ENCODE results near the gene TSPAN10.

Gene TSPAN10

GRCh38 chr17:81631482-81631881, 5.5 kb upstream of the TSPAN10 start:
- no peak for FAIRE-seq
- DNase-seq (ENCODE audit: insufficient read length, low spot score) = no peak

GRCh38 chr17:81635431-81635830, 1.6 kb upstream of the TSPAN10 start:
- no peak for FAIRE-seq
- DNase-seq (ENCODE audit: insufficient read length, low spot score) = no peak

GRCh38 chr17:81635973-81636504, 957 bp upstream of the TSPAN10 start:
- no peak for FAIRE-seq
- peak; percentile 45 for DNase-seq (ENCODE audit: insufficient read length, low spot score)

GRCh38 chr17:81638683-81639082, 1.7 kb downstream of the TSPAN10 start:
- FAIRE-seq (no peak), DNase-seq (ENCODE audit: insufficient read length, low spot score) (no peak)

GRCh38 chr17:81640011-81640410, 3.0 kb downstream of the TSPAN10 start:
- FAIRE-seq (no peak), DNase-seq (ENCODE audit: insufficient read length, low spot score) (no peak)

DNA sequence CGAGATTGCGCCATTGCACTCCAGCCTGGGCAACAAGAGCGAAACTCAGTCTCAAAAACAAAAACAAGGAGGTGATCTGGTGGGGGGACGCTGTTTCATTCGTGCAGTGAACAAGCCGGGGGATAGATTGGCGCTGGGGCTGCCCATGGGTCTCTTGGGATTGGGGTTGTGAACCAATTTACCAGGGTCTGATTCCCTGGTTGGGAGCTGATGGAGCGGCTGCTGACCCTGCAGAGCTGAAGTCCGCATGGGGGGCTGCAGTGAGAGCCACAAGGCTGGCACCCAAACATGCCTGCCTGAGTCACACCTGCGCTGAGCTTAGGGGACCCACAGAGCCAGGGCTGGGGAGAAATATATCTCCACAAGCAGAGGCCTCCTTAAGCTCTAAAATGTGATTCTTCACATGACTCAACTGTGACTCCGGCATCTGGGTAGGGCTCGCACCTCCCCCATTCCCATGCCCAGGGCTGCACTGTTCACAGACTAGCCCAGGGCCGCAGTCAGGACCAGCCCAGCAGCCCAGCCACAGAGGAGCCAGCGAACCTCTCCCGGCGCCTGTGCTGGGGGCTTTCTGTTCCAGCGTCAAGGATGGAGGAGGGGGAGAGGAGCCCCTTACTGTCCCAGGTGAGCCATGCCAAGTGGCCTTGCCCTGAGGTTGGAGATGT, 5.0 kb downstream of the TSPAN10 start:
- peak; percentile 80 for DNase-seq (ENCODE audit: insufficient read length, low spot score)
- no peak for FAIRE-seq

GRCh38 chr17:81644496-81644895, 7.5 kb downstream of the TSPAN10 start:
- FAIRE-seq = no peak

DNA sequence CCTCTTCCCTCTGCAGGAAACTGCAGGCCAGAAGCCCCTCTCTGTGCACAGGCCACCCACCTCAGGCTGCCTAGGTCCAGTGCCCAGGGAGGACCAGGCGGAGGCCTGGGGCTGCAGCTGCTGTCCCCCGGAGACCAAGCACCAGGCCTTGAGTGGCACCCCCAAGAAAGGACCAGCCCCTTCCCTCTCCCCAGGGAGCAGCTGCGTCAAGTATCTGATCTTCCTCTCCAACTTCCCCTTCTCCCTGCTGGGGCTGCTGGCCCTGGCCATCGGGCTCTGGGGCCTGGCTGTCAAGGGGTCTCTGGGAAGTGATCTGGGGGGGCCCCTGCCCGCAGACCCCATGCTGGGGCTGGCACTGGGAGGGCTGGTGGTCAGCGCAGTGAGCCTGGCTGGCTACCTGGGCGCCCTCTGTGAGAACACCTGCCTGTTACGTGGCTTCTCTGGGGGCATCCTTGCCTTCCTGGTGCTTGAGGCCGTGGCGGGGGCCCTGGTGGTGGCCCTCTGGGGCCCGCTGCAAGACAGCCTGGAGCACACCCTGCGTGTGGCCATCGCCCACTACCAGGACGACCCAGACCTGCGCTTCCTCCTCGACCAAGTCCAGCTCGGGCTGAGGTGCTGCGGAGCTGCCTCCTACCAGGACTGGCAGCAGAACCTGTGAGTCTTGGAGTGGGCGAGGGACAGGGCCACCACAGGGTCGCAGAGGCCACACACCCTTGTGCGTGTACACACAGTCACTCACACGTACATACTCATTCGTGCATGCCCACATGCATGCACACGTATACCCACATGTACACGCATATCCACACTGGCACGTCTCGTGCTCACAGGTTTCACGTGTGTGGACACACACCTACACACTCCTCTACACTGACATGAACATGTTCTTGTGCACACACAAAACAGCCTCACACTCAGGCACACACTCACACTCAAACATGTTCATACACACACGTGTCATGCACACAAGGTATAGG, 8.3 kb downstream of the TSPAN10 start:
- FAIRE-seq = peak; percentile 83
- DNase-seq (ENCODE audit: insufficient read length, low spot score) = no peak

More at GRCh38 chr17:81644496-81644895, 7.5 kb downstream of the TSPAN10 start:
- no peak for DNase-seq (ENCODE audit: insufficient read length, low spot score)

DNA sequence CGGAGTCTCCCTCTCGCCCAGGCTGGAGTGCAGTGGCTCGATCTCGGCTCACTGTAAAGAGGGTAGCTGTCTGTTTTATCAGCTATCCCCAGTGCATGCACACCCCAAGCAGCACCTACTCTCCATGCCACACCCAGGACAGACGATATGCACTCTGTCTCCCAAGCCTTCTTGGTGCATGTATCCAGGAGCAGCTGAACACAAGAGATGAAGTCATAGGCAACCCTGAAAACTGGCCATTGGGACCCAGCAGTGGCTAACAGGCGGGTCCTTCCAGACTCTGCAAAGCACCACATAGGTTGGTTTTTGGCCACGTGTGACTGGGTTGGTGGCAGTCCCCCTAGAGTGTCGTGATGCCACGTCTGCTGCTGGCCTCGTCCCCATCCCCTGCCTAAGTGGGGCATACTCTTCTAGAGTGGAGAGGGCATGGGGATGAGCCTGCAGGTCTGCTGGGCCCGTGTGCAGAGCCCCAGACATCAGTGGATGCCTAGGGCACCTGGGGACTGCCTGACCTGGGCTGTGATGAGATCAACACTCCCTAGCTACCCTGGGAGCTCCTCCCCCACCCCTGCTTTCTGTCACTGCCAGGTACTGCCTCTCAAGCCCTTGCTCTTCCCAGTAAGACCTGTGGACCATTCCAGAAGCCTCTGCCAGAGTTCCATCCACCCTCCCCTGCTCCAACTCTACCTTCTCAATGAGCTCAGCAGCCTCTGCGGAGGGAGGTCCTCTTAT, 10.0 kb downstream of the TSPAN10 start:
- DNase-seq (ENCODE audit: insufficient read length, low spot score) (no peak), FAIRE-seq (no peak)

GRCh38 chr17:81647640-81648012, 10.6 kb downstream of the TSPAN10 start:
- FAIRE-seq (no peak), DNase-seq (ENCODE audit: insufficient read length, low spot score) (no peak)

GRCh38 chr17:81648013-81648706, 11.2 kb downstream of the TSPAN10 start:
- DNase-seq (ENCODE audit: insufficient read length, low spot score) (no peak), FAIRE-seq (no peak)

DNA sequence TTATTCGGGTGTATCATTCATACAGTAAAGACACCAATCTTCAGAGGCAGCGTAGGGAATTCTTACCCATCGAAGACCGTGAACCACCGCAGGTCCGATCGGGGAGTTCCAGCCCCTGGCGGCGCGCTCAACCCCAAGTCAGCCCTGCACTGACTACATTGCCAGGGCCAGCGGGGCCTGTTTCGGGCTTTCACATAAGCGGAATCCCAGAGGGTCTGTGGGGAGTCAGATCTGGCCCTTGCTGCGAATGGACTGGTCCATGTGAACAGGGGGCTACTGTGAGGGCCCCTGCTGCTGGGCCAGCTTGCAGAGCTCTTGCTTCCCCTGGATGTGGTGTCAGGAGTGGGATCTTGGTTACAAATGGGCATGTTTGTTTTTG, 11.7 kb downstream of the TSPAN10 start:
- FAIRE-seq = no peak
- no peak for DNase-seq (ENCODE audit: insufficient read length, low spot score)

DNA sequence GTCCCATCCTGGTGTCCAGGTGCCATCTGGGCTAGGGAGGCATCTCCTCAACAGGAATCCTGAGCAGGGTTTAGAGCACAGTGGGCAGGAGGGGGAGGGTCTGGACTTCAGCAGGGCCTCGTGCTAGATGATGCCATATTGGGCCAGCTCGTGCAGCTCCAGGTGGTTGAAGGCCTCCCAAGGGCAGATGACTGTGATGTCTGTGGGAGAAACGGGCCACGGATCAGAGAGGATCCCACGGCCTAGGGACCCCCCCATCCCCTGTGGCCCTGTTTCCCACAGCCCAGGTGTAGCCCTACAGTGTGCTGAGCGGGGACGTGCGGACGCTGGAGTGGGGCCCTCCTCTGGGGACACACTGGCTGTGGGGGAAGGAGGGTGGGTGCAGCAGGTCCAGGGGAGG, 14.0 kb downstream of the TSPAN10 start:
- DNase-seq (ENCODE audit: insufficient read length, low spot score) (no peak), FAIRE-seq (no peak)

DNA sequence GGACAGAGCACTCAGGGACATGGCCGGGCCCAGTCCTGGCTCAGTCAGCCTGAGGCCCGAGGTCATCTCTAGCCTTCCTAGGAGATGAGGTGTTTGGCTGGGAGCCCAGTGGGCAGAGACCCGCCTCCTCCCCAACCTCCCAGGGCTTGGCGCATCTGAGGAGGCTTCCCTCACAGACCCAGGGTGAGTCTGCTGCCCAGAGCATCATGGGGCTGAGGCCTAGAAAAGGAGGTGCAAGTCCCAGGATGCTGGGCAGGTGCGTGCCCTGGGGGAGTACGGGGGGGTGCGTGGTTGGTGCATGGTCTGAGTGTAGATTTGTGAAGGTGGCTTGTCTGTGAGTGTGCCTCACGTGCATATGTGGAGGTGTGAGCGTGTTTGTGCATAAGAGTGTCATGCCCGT, 14.7 kb downstream of the TSPAN10 start:
- peak; percentile 54 for FAIRE-seq

GRCh38 chr17:81652906-81653771, 16.1 kb downstream of the TSPAN10 start:
- FAIRE-seq (no peak), DNase-seq (ENCODE audit: insufficient read length, low spot score) (no peak)

More for the DNA sequence above, 14.7 kb downstream of the TSPAN10 start:
- DNase-seq (ENCODE audit: insufficient read length, low spot score) = peak; percentile 91

DNA sequence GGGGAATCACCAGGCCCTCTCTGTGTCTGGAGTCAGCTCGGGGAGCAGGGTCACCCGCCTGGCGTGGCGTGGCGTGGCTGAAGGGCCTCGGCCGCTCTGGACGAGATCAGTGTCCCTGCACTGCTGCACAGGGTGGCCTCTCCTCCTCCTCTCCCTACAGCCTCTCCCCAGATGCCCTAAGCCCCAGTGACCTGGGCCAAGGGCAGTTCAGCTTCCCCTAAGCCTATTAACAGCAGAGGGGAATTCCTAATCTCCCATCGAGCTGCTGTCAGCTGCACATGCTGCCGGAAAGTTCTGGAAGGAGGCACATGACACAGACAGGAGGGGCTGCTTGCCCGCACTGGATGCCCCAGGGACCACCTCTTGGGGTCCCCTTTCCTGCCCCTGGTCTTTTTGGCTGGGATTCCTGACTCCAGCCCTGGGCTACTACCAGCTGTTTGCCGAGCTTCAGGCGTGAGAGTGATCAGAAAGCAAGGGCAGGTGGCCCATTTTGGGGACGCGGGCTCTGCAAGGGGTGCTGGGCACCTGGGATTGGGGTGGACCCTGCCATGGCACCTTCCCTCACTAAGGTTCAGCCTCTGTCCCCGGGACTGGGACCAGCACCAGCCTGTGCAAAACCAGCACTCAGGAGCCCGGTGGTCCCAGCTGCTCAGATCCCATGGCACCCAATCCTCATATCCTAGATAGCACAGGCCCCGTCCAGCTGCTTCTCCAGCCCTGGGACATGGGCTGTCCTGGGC, 18.6 kb downstream of the TSPAN10 start:
- DNase-seq (ENCODE audit: insufficient read length, low spot score) = no peak
- no peak for FAIRE-seq

DNA sequence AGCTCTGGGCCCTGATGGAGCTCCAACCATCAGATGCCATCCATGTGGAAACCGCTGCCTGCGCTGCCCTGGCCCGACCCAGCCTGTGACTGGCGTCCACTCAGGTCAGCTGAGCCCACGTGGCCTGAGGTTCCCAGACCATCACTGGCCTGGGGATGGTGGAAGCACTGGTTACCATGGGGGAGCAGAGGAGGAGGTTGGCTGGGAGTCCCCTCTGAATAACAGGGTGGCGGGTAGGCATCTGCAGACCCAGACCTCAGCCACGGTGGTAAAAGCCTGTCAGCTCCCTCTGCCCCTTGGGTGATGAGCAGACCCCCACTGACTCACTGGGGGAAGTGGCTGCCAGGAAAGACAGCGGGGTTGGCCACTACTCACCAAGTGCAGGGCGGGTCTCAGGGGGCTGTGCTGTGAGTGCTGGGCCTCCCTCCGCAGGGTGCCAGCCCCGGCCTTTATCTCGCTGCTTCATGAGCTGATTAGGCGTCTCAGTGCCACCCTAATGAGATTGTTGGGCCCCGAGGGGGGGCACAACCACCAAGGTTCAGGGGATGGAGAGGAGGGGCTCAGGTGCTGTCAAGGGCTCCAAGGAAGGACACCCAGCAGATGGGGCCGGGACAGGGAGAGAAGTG, 19.2 kb downstream of the TSPAN10 start, which contains the start of gene PDE6G:
TSS of gene PDE6G (minus strand) at position 425 of the 626 bp plus-strand sequence. CDS start 3,237 bp downstream, outside the sequence.
- FAIRE-seq = no peak

DNA sequence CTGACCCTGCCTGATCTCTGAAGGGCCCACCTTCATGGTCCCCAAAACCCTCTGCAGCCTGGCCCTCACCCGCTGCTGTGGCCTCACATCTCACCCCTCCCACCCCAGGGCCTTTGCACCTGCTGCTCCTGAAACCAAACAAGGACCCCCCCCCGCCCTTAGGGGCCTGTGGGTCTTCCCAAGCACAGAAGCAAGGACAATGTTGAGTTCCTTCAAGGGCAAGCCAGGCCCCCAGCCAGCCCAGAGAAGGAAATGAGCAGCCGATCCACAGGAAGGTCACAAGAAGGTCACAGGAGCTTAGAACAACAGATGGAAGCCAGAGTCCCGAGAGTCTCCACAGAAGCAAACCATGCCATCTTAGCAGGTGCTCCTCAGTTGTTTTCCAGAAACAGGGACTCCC, 19.8 kb downstream of the TSPAN10 start:
- DNase-seq (ENCODE audit: insufficient read length, low spot score) = no peak
- no peak for FAIRE-seq

More for the DNA sequence above, 19.2 kb downstream of the TSPAN10 start, which contains the start of gene PDE6G:
- no peak for DNase-seq (ENCODE audit: insufficient read length, low spot score)

Measured in HTR-8/SVneo (cell line).